Measurements from ENCODE around the gene SH3PXD2B.
"Not testable (repeated sequence)": the region's sequence is repeated elsewhere in the genome, so short reads cannot be mapped to it uniquely, and the experiment has no call there.

Gene SH3PXD2B

GRCh38 chr5:172334196-172334595 is 120.1 kb downstream of the SH3PXD2B start:
- no peak for DNase-seq

GRCh38 chr5:172326901-172327300 is 127.4 kb downstream of the SH3PXD2B start:
- not testable (repeated sequence) for DNase-seq

- no peak for DNase-seq
Measured at GRCh38 chr5:172325452-172325851, 128.9 kb downstream of the SH3PXD2B start.

GRCh38 chr5:172322028-172322965 is 132.0 kb downstream of the SH3PXD2B start:
- no peak for DNase-seq

GRCh38 chr5:172321593-172321992 is 132.7 kb downstream of the SH3PXD2B start:
- DNase-seq = no peak

- DNase-seq = no peak
Measured at GRCh38 chr5:172319708-172320441, 134.4 kb downstream of the SH3PXD2B start.

- no peak for DNase-seq
Measured at GRCh38 chr5:172315587-172316493, 138.5 kb downstream of the SH3PXD2B start.

GRCh38 chr5:172313915-172314314 is 140.4 kb downstream of the SH3PXD2B start:
- DNase-seq = no peak

GRCh38 chr5:172312286-172312685 is 142.0 kb downstream of the SH3PXD2B start:
- no peak for DNase-seq

- DNase-seq = no peak
Measured at GRCh38 chr5:172311605-172312004, 142.7 kb downstream of the SH3PXD2B start.

- no peak for DNase-seq
Measured at GRCh38 chr5:172311026-172311425, 143.3 kb downstream of the SH3PXD2B start.

- DNase-seq = no peak
Measured at GRCh38 chr5:172305380-172305779, 148.9 kb downstream of the SH3PXD2B start.

- no peak for DNase-seq
Measured at GRCh38 chr5:172303572-172304335, 150.6 kb downstream of the SH3PXD2B start.

- DNase-seq = no peak
Measured at GRCh38 chr5:172303162-172303561, 151.2 kb downstream of the SH3PXD2B start.

- no peak for DNase-seq
Measured at GRCh38 chr5:172302047-172302710, 152.1 kb downstream of the SH3PXD2B start.

- DNase-seq = no peak
Measured at GRCh38 chr5:172299916-172300439, 154.3 kb downstream of the SH3PXD2B start.

- DNase-seq = no peak
Measured at GRCh38 chr5:172294831-172295230, 159.5 kb downstream of the SH3PXD2B start.

GRCh38 chr5:172293745-172294342 is 160.5 kb downstream of the SH3PXD2B start:
- DNase-seq = no peak

GRCh38 chr5:172293054-172293744 is 161.1 kb downstream of the SH3PXD2B start:
- peak; percentile 66 for DNase-seq

GRCh38 chr5:172291837-172292236 is 162.5 kb downstream of the SH3PXD2B start:
- DNase-seq = not testable (repeated sequence)
